Gastroesophageal sphincter (tissue), 3 donors: ENCODE measurements around the gene TMEM217.

ENCODE experiments used
- EP300 ChIP-seq: sonication (generic); formaldehyde crosslinking; IDR thresholded peaks from one replicate; pipeline ENCODE4 v1.6.1; 2017; ENCODE audit warnings: antibody characterized with exemption, mild to moderate bottlenecking
- POLR2A ChIP-seq, 2 donors: fragments of 450-650 bp; IDR thresholded peaks; one replicate each; pipeline ENCODE4 v1.6.1; 2017; ENCODE audit warnings: antibody characterized with exemption in 2 of 2, mild to moderate bottlenecking in 2 of 2, moderate library complexity in 1 of 2
- POLR2AphosphoS5 ChIP-seq: sonication (generic); formaldehyde crosslinking; IDR thresholded peaks from one replicate; pipeline ENCODE4 v1.6.1; 2017; ENCODE audit warnings: antibody characterized with exemption
- TF ChIP-seq, protein P1 (sequence below), 4 experiments: fragments of 200-600 bp in 2 of 4; fragments of 450-650 bp in 2 of 4; sonication (generic) in 1 of 4; IDR thresholded peaks; one replicate each; pipeline ENCODE4 v1.5.1; 2017 to 2019; ENCODE audit warnings: antibody characterized with exemption in 4 of 4, mild to moderate bottlenecking in 2 of 4, moderate library complexity in 2 of 4

- TF ChIP-seq, protein P1, sequence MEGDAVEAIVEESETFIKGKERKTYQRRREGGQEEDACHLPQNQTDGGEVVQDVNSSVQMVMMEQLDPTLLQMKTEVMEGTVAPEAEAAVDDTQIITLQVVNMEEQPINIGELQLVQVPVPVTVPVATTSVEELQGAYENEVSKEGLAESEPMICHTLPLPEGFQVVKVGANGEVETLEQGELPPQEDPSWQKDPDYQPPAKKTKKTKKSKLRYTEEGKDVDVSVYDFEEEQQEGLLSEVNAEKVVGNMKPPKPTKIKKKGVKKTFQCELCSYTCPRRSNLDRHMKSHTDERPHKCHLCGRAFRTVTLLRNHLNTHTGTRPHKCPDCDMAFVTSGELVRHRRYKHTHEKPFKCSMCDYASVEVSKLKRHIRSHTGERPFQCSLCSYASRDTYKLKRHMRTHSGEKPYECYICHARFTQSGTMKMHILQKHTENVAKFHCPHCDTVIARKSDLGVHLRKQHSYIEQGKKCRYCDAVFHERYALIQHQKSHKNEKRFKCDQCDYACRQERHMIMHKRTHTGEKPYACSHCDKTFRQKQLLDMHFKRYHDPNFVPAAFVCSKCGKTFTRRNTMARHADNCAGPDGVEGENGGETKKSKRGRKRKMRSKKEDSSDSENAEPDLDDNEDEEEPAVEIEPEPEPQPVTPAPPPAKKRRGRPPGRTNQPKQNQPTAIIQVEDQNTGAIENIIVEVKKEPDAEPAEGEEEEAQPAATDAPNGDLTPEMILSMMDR (IDR thresholded peaks at IDR 0.05): no peak
- TF ChIP-seq POLR2AphosphoS5 (no peak), EP300 (no peak), POLR2A (IDR thresholded peaks at IDR 0.05) (no peak)
Measured at GRCh38 chr6:37205997-37206340, 52.0 kb downstream of the TMEM217 start.
